Neural crest cell (in vitro differentiated cells): Measurements from ENCODE around the gene FKBP2. TPM values are rescaled to one million over a fixed set of nuclear protein-coding genes. Genes with fewer than 3 reads are reported as not detected.

Experiments used
- DNase-seq: peaks from one replicate; pipeline ENCODE4 v3.0.0; 2021; ENCODE audit warnings: low read depth, mixed read lengths, low spot score
- H3K27ac Mint-ChIP-seq: one replicate; pipeline ENCODE4 v1.8.0; 2021; ENCODE audit warnings: mild to moderate bottlenecking, mixed read lengths; ENCODE audit not compliant: unreplicated experiment
- H3K27me3 Mint-ChIP-seq: 2 replicates; pipeline ENCODE4 v1.8.0; 2021; ENCODE audit warnings: low read depth, mild to moderate bottlenecking, mixed read lengths
- H3K36me3 Mint-ChIP-seq: 2 replicates; pipeline ENCODE4 v1.8.0; 2021; ENCODE audit warnings: low read depth, mild to moderate bottlenecking, mixed read lengths
- H3K4me1 Mint-ChIP-seq: 2 replicates; pipeline ENCODE4 v1.8.0; 2021; ENCODE audit warnings: mixed read lengths
- H3K4me3 Mint-ChIP-seq: one replicate; pipeline ENCODE4 v1.8.0; 2021; ENCODE audit warnings: mild to moderate bottlenecking, mixed read lengths
- H3K9me3 Mint-ChIP-seq: 2 replicates; pipeline ENCODE4 v1.8.0; 2021; ENCODE audit warnings: mixed read lengths
- CTCF ChIP-seq: fragments of 200-600 bp; sonication (generic); conservative IDR thresholded peaks from 2 replicates; pipeline ENCODE4 v1.5.0; 2021; ENCODE audit warnings: antibody characterized with exemption, mild to moderate bottlenecking
- total RNA-seq: library from RNA; stranded (reverse); gene quantifications from 2 replicates; pipeline ENCODE4 v1.2.1, GENCODE V29; 2021

FKBP2 gene
- total RNA-seq, 1 donor from 2014 or later, result 29.2 TPM

- TF ChIP-seq CTCF, result no peak
- no peaks in the 10 kb centered on the region for H3K9me3 Mint-ChIP-seq
Measured at GRCh38 chr11:64211181-64211872, 29.6 kb upstream of the FKBP2 start.

GRCh38 chr11:64216879-64217278 is 24.0 kb upstream of the FKBP2 start:
- no peak for TF ChIP-seq CTCF

More at GRCh38 chr11:64211181-64211872, 29.6 kb upstream of the FKBP2 start:
- H3K36me3 Mint-ChIP-seq, result peaks cover 4% of the 10 kb centered on the region
- peaks cover 4% of the 10 kb centered on the region for H3K4me1 Mint-ChIP-seq
- no peak overlapping the region for H3K4me3 Mint-ChIP-seq
- H3K27ac Mint-ChIP-seq, result peak overlapping the region; percentile 67
- DNase-seq, result no peak
- no peaks in the 10 kb centered on the region for H3K27me3 Mint-ChIP-seq

DNA sequence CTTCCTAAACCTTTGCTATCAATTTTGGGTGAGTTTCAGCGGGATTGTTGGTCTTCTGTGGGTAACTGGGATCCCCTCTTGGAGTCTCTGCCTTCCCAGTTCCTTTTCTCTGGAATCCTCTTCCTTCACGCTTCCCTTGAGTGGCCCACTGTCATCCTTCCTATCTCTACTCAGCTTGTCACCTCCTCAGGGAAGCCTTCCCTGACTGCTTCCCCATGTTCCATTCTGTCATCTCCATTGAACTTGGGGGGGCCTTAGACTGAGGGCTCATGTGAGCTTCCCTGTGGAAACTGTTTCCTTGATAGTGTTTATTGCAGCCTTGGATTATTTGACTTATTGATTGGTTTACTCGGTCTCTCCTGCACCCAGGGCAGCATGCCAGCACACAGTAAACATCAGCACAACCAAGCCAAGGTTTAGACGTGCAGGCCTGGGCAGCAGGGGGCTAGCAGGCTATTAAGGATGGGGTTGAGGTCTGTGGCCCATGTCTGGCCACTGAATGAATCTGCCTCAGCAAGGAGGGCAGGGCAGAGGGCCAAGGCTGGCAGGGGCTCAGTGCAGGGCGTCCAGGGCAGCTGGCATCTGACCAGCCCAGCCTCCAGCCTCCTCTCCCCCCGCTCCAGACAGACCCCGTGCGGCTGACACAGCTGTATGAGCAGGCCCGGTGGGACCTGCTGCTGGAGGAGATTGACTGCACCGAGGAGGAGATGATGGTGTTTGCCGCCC is 22.1 kb upstream of the FKBP2 start:
- no peaks in the 10 kb centered on the region for H3K4me1 Mint-ChIP-seq
- TF ChIP-seq CTCF, result no peak
- no peaks in the 10 kb centered on the region for H3K27me3 Mint-ChIP-seq
- H3K27ac Mint-ChIP-seq, result peak overlapping the region; percentile 45
- H3K36me3 Mint-ChIP-seq, result peaks cover 4% of the 10 kb centered on the region
- no peak for DNase-seq
- no peaks in the 10 kb centered on the region for H3K9me3 Mint-ChIP-seq
- H3K4me3 Mint-ChIP-seq, result no peak overlapping the region

More at GRCh38 chr11:64216879-64217278, 24.0 kb upstream of the FKBP2 start:
- no peaks in the 10 kb centered on the region for H3K4me1 Mint-ChIP-seq
- H3K27me3 Mint-ChIP-seq, result no peaks in the 10 kb centered on the region
- H3K9me3 Mint-ChIP-seq, result no peaks in the 10 kb centered on the region
- no peak overlapping the region for H3K4me3 Mint-ChIP-seq
- no peak overlapping the region for H3K27ac Mint-ChIP-seq
- H3K36me3 Mint-ChIP-seq, result peaks cover 4% of the 10 kb centered on the region
- no peak for DNase-seq

DNA sequence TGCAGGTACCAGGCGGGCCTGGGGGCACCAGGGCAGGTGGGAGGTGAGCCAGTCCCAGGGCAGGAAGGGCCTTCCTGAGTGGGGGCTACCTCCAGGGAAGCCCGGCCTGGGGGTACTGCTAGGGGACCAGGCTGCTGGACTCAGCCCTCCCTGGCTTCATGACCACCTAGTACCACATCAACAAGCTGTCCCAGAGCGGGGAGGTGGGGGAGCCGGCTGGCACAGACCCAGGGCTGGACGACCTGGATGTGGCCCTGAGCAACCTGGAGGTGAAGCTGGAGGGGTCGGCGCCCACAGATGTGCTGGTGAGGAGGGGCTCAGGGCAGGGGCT is 21.6 kb upstream of the FKBP2 start:
- Mint-ChIP-seq H3K27me3 (no peaks in the 10 kb centered on the region), H3K4me1 (no peaks in the 10 kb centered on the region), H3K27ac (no peak overlapping the region), H3K9me3 (no peaks in the 10 kb centered on the region), H3K4me3 (no peak overlapping the region), H3K36me3 (peaks cover 4% of the 10 kb centered on the region)
- no peak for DNase-seq
- no peak for TF ChIP-seq CTCF

DNA sequence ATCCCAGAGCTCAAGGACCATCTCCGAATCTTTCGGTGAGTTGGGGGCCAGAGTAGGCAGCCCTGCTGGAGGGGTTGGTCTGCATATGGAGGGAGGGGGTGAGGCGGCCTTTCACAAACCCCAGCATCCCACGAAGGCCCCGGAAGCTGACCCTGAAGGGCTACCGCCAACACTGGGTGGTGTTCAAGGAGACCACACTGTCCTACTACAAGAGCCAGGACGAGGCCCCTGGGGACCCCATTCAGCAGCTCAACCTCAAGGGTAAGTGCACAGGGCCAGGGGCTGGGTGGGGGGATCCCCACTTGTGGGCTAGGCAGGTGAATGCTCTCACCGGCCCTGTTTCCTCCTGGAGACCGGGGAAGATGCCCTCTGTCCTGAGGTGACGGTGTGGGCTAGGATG is 21.1 kb upstream of the FKBP2 start:
- DNase-seq, result no peak
- H3K9me3 Mint-ChIP-seq, result no peaks in the 10 kb centered on the region
- no peaks in the 10 kb centered on the region for H3K4me1 Mint-ChIP-seq
- no peaks in the 10 kb centered on the region for H3K27me3 Mint-ChIP-seq
- TF ChIP-seq CTCF, result no peak
- H3K36me3 Mint-ChIP-seq, result peaks cover 4% of the 10 kb centered on the region
- no peak overlapping the region for H3K27ac Mint-ChIP-seq
- no peak overlapping the region for H3K4me3 Mint-ChIP-seq
